Measurements from ENCODE around the gene PYGB.
"Not testable (repeated sequence)": the region's sequence is repeated elsewhere in the genome, so short reads cannot be mapped to it uniquely, and the experiment has no call there.

PYGB gene

GRCh38 chr20:25249198-25249931 lies 1.5 kb downstream of the PYGB start:
- DNase-seq = no peak

GRCh38 chr20:25250508-25250907 lies 2.6 kb downstream of the PYGB start:
- DNase-seq = no peak

DNA sequence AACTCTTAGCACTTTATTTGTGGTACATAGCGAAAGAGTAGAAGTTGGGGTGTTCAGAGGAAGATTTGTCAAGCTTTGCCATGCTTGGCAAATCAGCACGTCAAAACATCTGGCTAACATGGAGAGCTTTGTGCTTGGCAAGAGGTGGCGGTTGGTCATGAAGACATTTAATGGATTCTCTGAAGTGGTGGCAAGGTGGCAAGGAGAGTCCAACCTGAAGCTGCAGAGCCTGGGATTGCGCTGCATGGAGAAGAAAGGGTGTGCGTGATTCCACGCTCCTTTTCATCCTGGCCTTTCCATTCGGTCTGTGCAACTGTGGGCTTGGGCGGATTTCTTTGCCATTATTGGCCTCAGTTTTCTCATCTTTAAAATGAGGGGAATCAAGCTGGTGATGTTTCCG lies 3.1 kb downstream of the PYGB start:
- no peak for DNase-seq

- DNase-seq = no peak
These were observed 3.7 kb downstream of the PYGB start for GRCh38 chr20:25251558-25251957.

GRCh38 chr20:25252230-25252651 lies 4.4 kb downstream of the PYGB start:
- DNase-seq = no peak

GRCh38 chr20:25252686-25253421 lies 5.0 kb downstream of the PYGB start:
- DNase-seq = no peak

DNA sequence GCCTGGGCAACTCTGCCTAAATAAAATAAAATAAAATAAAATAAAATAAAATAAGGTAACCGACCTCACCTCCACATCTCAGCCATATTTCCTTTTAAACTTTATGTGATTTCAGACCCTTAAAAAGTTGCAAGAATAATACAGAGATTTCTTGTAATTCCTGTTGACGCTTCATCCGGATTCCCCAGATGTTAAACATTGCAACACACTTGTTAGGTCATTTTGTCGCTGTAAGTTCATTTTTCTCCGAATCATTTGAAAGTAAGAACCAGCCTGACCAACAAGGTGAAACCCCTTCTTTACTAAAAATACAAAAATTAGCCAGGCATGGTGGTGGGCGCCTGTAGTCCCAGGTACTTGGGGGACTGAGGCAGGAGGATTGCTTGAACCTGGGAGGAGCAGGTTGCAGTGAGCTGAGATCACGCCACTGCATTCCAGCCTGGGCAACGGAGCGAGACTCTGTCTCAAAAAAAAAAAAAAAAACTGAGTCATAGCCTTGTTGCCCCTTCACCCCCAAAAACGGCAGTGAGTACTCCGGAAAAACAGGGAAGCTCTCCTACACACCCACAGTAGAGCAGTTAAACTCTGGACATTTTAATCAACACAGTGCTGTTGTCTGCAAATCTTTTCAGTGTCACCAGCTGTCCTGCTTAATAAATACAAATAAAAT lies 5.9 kb downstream of the PYGB start:
- no peak for DNase-seq

DNA sequence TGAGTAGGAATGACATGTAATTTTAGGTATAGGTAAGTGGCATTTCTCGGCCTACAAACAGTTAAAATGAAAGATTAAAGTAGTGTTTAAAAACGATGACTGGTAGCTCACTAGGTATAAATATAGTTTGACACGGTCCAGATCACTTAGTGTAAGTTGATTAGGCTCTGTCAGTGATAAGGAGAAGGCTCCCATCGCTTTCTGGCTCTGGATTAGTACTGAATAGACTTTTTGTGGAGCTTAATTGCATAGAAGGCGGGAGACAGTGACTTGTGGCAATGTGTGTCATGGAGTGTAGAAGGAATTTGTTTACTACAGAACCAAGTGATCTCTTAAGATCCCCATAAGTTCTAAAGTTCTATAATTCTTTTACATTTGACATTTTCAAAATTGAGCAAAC lies 6.7 kb downstream of the PYGB start:
- DNase-seq = no peak

GRCh38 chr20:25254986-25255680 lies 7.2 kb downstream of the PYGB start:
- DNase-seq = no peak

GRCh38 chr20:25256226-25256859 lies 8.5 kb downstream of the PYGB start:
- DNase-seq = no peak

GRCh38 chr20:25257130-25257529 lies 9.2 kb downstream of the PYGB start:
- DNase-seq = no peak

GRCh38 chr20:25257756-25258475 lies 10.0 kb downstream of the PYGB start:
- DNase-seq = no peak

DNA sequence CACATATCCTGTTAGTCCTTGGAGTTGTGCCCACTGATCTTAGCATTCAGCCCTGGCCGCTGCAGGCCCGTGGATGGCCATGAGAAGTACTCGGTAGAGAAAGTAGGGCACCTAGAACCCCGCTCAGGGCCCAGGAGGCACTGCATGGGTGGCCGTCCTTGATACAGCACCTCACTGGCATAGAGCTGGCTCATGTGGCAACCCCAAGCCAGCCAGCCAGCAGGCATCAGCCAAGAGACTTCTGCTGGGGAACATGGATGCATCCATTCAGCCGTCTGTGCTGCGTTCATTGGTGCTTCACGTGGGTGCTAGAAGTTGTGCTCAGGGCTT lies 10.6 kb downstream of the PYGB start:
- no peak for DNase-seq

- no peak for DNase-seq
These were observed 10.9 kb downstream of the PYGB start for GRCh38 chr20:25258828-25259227.

GRCh38 chr20:25259358-25259757 lies 11.5 kb downstream of the PYGB start:
- DNase-seq = no peak

GRCh38 chr20:25259788-25260254 lies 11.9 kb downstream of the PYGB start:
- DNase-seq = no peak

DNA sequence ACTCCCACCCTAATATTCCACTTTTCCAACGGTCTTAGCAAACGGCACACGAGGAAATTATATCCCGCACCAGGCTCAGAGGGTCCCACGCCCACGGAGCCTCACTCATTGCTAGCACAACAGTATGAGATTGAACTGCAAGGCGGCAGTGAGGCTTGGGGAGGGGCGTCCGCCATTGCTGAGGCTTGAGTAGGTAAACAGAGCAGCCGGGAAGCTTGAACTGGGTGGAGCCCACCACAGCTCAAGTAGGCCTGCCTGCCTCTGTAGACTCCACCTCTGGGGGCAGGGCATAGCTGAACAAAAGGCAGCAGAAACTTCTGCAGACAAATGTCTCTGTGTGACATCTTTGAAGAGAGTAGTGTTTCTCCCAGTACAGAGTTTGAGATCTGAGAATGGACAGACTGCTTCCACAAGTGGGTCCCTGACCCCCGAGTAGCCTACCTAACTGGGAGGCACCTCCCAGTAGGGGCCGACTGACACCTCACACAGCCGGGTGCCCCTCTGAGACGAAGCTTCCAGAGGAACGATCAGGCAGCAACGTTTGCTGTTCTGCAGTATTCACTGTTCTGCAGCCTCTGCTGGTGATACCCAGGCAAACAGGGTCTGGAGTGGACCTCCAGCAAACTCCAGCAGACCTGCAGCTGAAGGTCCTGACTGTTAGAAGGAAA lies 13.0 kb downstream of the PYGB start:
- DNase-seq = not testable (repeated sequence)

- DNase-seq = no peak
These were observed 21.4 kb downstream of the PYGB start for GRCh38 chr20:25269057-25269832.

DNA sequence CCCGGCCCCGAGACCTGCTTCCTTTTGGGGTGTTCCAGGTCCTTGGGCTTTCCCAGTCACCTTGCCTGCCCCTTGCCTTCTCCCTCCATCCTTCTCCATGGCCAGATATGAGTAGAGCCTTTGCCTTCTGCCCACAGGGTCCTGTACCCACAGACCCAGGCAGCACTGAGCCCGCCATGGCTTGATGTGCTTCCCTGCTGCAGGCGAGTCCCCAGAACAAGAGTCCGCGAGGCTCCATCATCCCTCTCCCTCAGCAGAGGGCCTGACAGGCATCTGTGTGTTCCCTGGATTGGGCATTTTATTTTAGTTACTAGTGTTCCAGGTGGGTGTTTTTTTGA lies 21.9 kb downstream of the PYGB start:
- DNase-seq = no peak

- no peak for DNase-seq
These were observed 23.0 kb downstream of the PYGB start for GRCh38 chr20:25270829-25271251.
